Type B pancreatic cell (in vitro differentiated cells): ENCODE measurements around the gene ADCY2. TPM values are rescaled to one million over a fixed set of nuclear protein-coding genes. Genes with fewer than 3 reads are reported as not detected.

Experiments used
- DNase-seq: peaks from one replicate; pipeline ENCODE4 v3.0.0; 2021; ENCODE audit warnings: mixed read lengths; ENCODE audit not compliant: unreplicated experiment; ENCODE audit errors: extremely low spot score
- H3K27ac Mint-ChIP-seq: 2 replicates; pipeline ENCODE4 v1.8.0; 2021; ENCODE audit warnings: mild to moderate bottlenecking, mixed read lengths
- H3K27me3 Mint-ChIP-seq: 2 replicates; pipeline ENCODE4 v1.8.0; 2021; ENCODE audit warnings: mixed read lengths
- H3K36me3 Mint-ChIP-seq: 2 replicates; pipeline ENCODE4 v1.8.0; 2021; ENCODE audit warnings: mixed read lengths
- H3K4me1 Mint-ChIP-seq: one replicate; pipeline ENCODE4 v1.8.0; 2021; ENCODE audit warnings: mixed read lengths; ENCODE audit not compliant: unreplicated experiment
- H3K4me3 Mint-ChIP-seq: 2 replicates; pipeline ENCODE4 v1.8.0; 2021; ENCODE audit warnings: mild to moderate bottlenecking, mixed read lengths
- H3K9me3 Mint-ChIP-seq: 2 replicates; pipeline ENCODE4 v1.8.0; 2021; ENCODE audit warnings: mixed read lengths
- total RNA-seq: library from RNA; stranded (reverse); gene quantifications from 2 replicates; pipeline ENCODE4 v1.2.1, GENCODE V29; 2021; ENCODE audit warnings: low replicate concordance
- TF ChIP-seq, protein P1 (sequence below): fragments of 200-600 bp; sonication (generic); conservative IDR thresholded peaks from 2 replicates; pipeline ENCODE4 v1.5.0; 2021; ENCODE audit warnings: antibody characterized with exemption, mild to moderate bottlenecking

Gene ADCY2
- total RNA-seq, 1 donor from 2014 or later, result 79.7 TPM

GRCh38 chr5:7657153-7657552 is 261.2 kb downstream of the ADCY2 start:
- no peak overlapping the region for H3K4me3 Mint-ChIP-seq
- TF ChIP-seq, protein P1, sequence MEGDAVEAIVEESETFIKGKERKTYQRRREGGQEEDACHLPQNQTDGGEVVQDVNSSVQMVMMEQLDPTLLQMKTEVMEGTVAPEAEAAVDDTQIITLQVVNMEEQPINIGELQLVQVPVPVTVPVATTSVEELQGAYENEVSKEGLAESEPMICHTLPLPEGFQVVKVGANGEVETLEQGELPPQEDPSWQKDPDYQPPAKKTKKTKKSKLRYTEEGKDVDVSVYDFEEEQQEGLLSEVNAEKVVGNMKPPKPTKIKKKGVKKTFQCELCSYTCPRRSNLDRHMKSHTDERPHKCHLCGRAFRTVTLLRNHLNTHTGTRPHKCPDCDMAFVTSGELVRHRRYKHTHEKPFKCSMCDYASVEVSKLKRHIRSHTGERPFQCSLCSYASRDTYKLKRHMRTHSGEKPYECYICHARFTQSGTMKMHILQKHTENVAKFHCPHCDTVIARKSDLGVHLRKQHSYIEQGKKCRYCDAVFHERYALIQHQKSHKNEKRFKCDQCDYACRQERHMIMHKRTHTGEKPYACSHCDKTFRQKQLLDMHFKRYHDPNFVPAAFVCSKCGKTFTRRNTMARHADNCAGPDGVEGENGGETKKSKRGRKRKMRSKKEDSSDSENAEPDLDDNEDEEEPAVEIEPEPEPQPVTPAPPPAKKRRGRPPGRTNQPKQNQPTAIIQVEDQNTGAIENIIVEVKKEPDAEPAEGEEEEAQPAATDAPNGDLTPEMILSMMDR, result no peak
- no peaks in the 10 kb centered on the region for H3K9me3 Mint-ChIP-seq
- H3K36me3 Mint-ChIP-seq, result peaks cover 3% of the 10 kb centered on the region
- DNase-seq, result no peak
- H3K4me1 Mint-ChIP-seq, result peaks cover 13% of the 10 kb centered on the region
- H3K27ac Mint-ChIP-seq, result no peak overlapping the region
- peaks cover 6% of the 10 kb centered on the region for H3K27me3 Mint-ChIP-seq

DNA sequence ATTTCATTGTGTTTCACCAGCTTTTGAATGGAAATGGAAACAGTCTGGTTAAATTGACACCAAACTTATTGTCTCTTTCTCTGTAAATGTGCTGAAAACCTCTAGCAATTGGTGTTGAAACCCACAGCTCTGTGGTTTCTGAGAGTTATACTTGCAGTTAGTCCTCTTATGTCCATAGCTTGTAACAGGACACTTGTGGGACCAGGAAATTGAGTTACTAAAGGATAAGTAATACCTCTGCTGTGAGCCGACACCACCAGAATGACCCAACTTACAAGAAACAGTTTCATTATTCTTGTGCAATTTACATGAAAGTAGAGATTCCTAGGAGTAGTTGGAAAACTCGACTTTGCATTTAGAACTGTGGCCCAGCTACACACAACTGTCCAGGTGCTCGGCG is 263.5 kb downstream of the ADCY2 start:
- DNase-seq, result no peak
- H3K4me3 Mint-ChIP-seq, result no peak overlapping the region
- peaks cover 6% of the 10 kb centered on the region for H3K27me3 Mint-ChIP-seq
- H3K9me3 Mint-ChIP-seq, result no peaks in the 10 kb centered on the region
- H3K36me3 Mint-ChIP-seq, result peaks cover 3% of the 10 kb centered on the region
- TF ChIP-seq, protein P1, result no peak
- peaks cover 9% of the 10 kb centered on the region for H3K4me1 Mint-ChIP-seq
- H3K27ac Mint-ChIP-seq, result no peak overlapping the region

- peaks cover 9% of the 10 kb centered on the region for H3K4me1 Mint-ChIP-seq
- peaks cover 4% of the 10 kb centered on the region for H3K27me3 Mint-ChIP-seq
- H3K4me3 Mint-ChIP-seq, result no peak overlapping the region
- TF ChIP-seq, protein P1, result no peak
- peaks cover 3% of the 10 kb centered on the region for H3K36me3 Mint-ChIP-seq
- DNase-seq, result no peak
- no peak overlapping the region for H3K27ac Mint-ChIP-seq
- no peaks in the 10 kb centered on the region for H3K9me3 Mint-ChIP-seq
Measured at GRCh38 chr5:7662289-7662688, 266.4 kb downstream of the ADCY2 start.

DNA sequence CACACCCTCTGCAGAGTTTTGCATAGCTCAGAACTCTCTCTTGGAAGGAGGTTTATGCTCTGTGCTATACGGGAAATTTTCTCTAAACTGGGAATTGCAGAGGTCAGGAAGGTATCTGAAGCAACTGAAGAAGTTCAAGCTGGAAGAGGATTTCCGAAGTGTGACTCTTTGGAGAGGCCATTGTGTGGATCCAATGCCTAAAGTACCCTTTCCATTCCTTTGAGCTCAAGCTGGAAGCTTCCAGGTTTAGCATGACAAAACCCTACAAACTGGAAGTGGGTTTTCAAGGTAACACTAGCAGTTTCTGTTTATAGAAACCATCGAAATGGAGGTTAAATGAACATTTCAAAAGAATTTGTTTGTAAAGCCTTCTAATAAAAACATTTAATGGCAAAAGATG is 267.9 kb downstream of the ADCY2 start:
- peaks cover 4% of the 10 kb centered on the region for H3K27me3 Mint-ChIP-seq
- H3K27ac Mint-ChIP-seq, result no peak overlapping the region
- H3K4me1 Mint-ChIP-seq, result peaks cover 14% of the 10 kb centered on the region
- no peak for DNase-seq
- no peaks in the 10 kb centered on the region for H3K9me3 Mint-ChIP-seq
- H3K36me3 Mint-ChIP-seq, result peaks cover 7% of the 10 kb centered on the region
- no peak overlapping the region for H3K4me3 Mint-ChIP-seq
- TF ChIP-seq, protein P1, result no peak

- Mint-ChIP-seq H3K27me3 (peaks cover 4% of the 10 kb centered on the region), H3K4me1 (peaks cover 12% of the 10 kb centered on the region), H3K4me3 (no peak overlapping the region), H3K36me3 (peaks cover 10% of the 10 kb centered on the region), H3K27ac (no peak overlapping the region), H3K9me3 (no peaks in the 10 kb centered on the region)
- no peak for DNase-seq
- TF ChIP-seq, protein P1, result no peak
Measured at GRCh38 chr5:7664208-7664607, 268.3 kb downstream of the ADCY2 start.

DNA sequence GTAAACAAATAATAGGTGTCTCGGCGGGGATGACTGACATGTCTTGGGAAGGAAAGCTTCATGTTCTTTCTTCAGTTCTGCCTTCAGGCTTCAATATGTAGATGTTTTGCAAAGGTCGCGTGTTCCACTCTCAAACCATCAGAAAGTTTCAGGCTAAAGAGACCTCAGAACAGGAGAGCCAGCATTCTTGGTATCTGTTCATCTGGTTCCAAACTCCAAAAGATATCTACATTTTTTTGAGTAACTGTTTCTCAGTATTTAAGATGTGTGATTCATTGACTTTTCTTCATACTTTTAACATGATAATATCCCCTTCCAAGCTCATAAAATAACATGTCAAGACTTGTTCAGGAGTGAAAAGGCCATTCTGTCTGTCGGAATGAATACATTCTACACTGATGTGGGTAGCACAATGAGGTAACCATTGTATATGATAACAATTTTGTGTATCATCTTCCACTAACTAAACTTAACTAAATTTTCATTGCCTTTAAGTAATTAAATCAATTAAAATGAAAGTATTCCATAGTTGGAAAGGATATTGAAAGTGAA is 271.4 kb downstream of the ADCY2 start:
- Mint-ChIP-seq H3K4me1 (peaks cover 20% of the 10 kb centered on the region), H3K27me3 (no peaks in the 10 kb centered on the region), H3K36me3 (peaks cover 7% of the 10 kb centered on the region), H3K4me3 (no peak overlapping the region), H3K9me3 (peaks cover 4% of the 10 kb centered on the region), H3K27ac (no peak overlapping the region)
- DNase-seq, result no peak
- TF ChIP-seq, protein P1, result no peak
